PC-9 (cell line): Measurements from ENCODE around the gene KBTBD8. TPM values are rescaled to one million over a fixed set of nuclear protein-coding genes. Genes with fewer than 3 reads are reported as not detected.

Experiments
- BruUV-seq: library from RNA; stranded (reverse); fragments of 400-500 nt; replicated peaks from 2 replicates; lab custom pipeline; 2021; lab: Mats Ljungman, UMichigan
- CTCF ChIA-PET: fragments of 300-600 bp; sonication (Branson Sonifier 250); formaldehyde crosslinking; loops from one replicate; lab custom pipeline; 2022; ENCODE audit warnings: antibody characterized with exemption; lab: Charles Lee
- POLR2A ChIA-PET: fragments of 300-600 bp; sonication (Branson Sonifier 250); formaldehyde crosslinking; loops from one replicate; lab custom pipeline; 2022; ENCODE audit warnings: antibody characterized with exemption; ENCODE audit not compliant: unreplicated experiment; lab: Charles Lee
- DNase-seq, 2 experiments: peaks; one replicate each; pipeline versions ENCODE4 v3.0.0 to v3.0.0-alpha.2; 2015 to 2022; ENCODE audit warnings: mixed read lengths in 1 of 2
- H2AFZ ChIP-seq: fragments of 200-600 bp; sonication (generic); 2 replicates; pipeline ENCODE4 v1.8.1; 2017; ENCODE audit warnings: antibody characterized with exemption
- H3F3A ChIP-seq: fragments of 200-600 bp; sonication (generic); 2 replicates; pipeline ENCODE4 v1.8.1; 2017; ENCODE audit warnings: antibody characterized with exemption, mild to moderate bottlenecking, low read depth; ENCODE audit not compliant: insufficient read depth
- H3K27ac ChIP-seq: fragments of 200-600 bp; sonication (generic); 2 replicates; pipeline ENCODE4 v1.6.1; 2016; ENCODE audit warnings: mixed run types
- H3K27me3 ChIP-seq: fragments of 200-600 bp; sonication (generic); 2 replicates; pipeline ENCODE4 v1.6.1; 2016; ENCODE audit warnings: low read depth, mixed run types; ENCODE audit not compliant: insufficient read depth
- H3K36me3 ChIP-seq: fragments of 200-600 bp; sonication (generic); 2 replicates; pipeline ENCODE4 v1.6.1; 2016; ENCODE audit warnings: low read depth, mixed run types
- H3K4me1 ChIP-seq: fragments of 200-600 bp; sonication (generic); replicated peaks from 2 replicates; pipeline ENCODE4 v1.6.1; 2016; ENCODE audit warnings: mixed run types; ENCODE audit not compliant: insufficient read depth
- H3K4me2 ChIP-seq: fragments of 200-600 bp; sonication (generic); 2 replicates; pipeline ENCODE4 v1.6.1; 2017; ENCODE audit warnings: mixed run types
- H3K4me3 ChIP-seq: fragments of 200-600 bp; sonication (generic); 2 replicates; pipeline ENCODE4 v1.6.1; 2016; ENCODE audit warnings: mixed run types
- H3K79me2 ChIP-seq: fragments of 200-600 bp; sonication (generic); 2 replicates; pipeline ENCODE4 v1.6.1; 2017; ENCODE audit warnings: low read depth, mixed run types
- H3K9me2 ChIP-seq: fragments of 200-600 bp; sonication (generic); 2 replicates; pipeline ENCODE4 v1.8.1; 2017; ENCODE audit warnings: mild to moderate bottlenecking; ENCODE audit not compliant: insufficient read depth
- H3K9me3 ChIP-seq: fragments of 200-600 bp; sonication (generic); 2 replicates; pipeline ENCODE4 v1.8.1; 2016; ENCODE audit warnings: low read depth; ENCODE audit not compliant: insufficient read depth
- H4K20me1 ChIP-seq: fragments of 200-600 bp; sonication (generic); 2 replicates; pipeline ENCODE4 v1.8.1; 2017; ENCODE audit not compliant: insufficient read depth
- CTCF ChIP-seq: fragments of 200-600 bp; sonication (generic); conservative IDR thresholded peaks from 2 replicates; pipeline ENCODE4 v1.6.1; 2017; ENCODE audit warnings: mixed run types, antibody characterized with exemption, mild to moderate bottlenecking, moderate library complexity
- EZH2 ChIP-seq: fragments of 200-600 bp; sonication (generic); IDR thresholded peaks from 2 replicates; pipeline ENCODE4 v1.8.0; 2017; ENCODE audit warnings: antibody characterized with exemption, low read depth
- intact Hi-C: fragments of 100-400 bp; cut with micrococcal nuclease; formaldehyde crosslinking; loops from one replicate; pipeline ENCODE4 v1.10.0; 2022; ENCODE audit not compliant: unreplicated experiment
- total RNA-seq: library from RNA; stranded (reverse); gene quantifications from 2 replicates; pipeline ENCODE4 v1.2.3, GENCODE V29; 2021

KBTBD8 gene
- total RNA-seq, 1 experiment from 2014 or later: not detected

GRCh38 chr3:67008388-67008787 is 10.3 kb downstream of the KBTBD8 start:
- no peaks in the 10 kb centered on the region for H3K27me3 ChIP-seq
- no peak overlapping the region for H3K27ac ChIP-seq
- intact Hi-C loops: no loop called here
- H3K9me2 ChIP-seq: no peaks in the 10 kb centered on the region
- POLR2A ChIA-PET: no interaction called here
- no peak for DNase-seq
- TF ChIP-seq EZH2: no peak
- TF ChIP-seq CTCF: no peak
- H3F3A ChIP-seq: no peaks in the 10 kb centered on the region
- H4K20me1 ChIP-seq: no peaks in the 10 kb centered on the region
- H3K4me2 ChIP-seq: no peak overlapping the region
- CTCF ChIA-PET: no interaction called here
- no peaks in the 10 kb centered on the region for H3K4me1 ChIP-seq
- H3K4me3 ChIP-seq: no peak overlapping the region
- no peak overlapping the region for H2AFZ ChIP-seq
- no peaks in the 10 kb centered on the region for H3K36me3 ChIP-seq
- H3K79me2 ChIP-seq: no peaks in the 10 kb centered on the region
- no peaks in the 10 kb centered on the region for H3K9me3 ChIP-seq
- BruUV-seq: no TSS peak

DNA sequence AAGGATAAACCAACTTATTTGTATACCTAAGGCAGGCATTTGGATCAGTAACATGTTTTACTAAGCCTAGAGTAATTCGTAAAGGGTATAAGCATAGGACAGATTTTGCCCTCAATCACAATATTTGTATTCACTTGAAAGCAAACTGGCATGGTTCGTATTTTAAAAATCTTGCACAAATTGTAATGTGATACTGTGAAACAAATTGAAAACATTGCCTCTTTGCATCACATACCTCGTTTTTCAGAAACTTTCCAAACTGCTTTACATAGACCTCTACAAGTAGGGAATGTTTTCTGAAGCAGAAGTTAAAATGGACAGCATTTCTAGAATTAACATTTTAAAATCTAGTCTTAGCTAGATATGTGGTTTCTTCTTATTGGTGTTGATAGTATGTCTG is 11.6 kb downstream of the KBTBD8 start:
- H3K27me3 ChIP-seq: no peaks in the 10 kb centered on the region
- H3K4me1 ChIP-seq: no peaks in the 10 kb centered on the region
- no peak overlapping the region for H3K4me2 ChIP-seq
- H3K27ac ChIP-seq: no peak overlapping the region
- intact Hi-C loops: no loop called here
- H3F3A ChIP-seq: no peaks in the 10 kb centered on the region
- H4K20me1 ChIP-seq: no peaks in the 10 kb centered on the region
- no peak for TF ChIP-seq EZH2
- no peak for TF ChIP-seq CTCF
- CTCF ChIA-PET: interaction anchor here (0.6 kb wide), 1 partner anchor 1866 kb away, joined by 5 read pairs; no protein-coding TSS in a partner anchor
- POLR2A ChIA-PET: no interaction called here
- no peaks in the 10 kb centered on the region for H3K9me3 ChIP-seq
- no peaks in the 10 kb centered on the region for H3K36me3 ChIP-seq
- BruUV-seq: no TSS peak
- H3K79me2 ChIP-seq: no peaks in the 10 kb centered on the region
- no peak overlapping the region for H2AFZ ChIP-seq
- no peak for DNase-seq
- no peak overlapping the region for H3K4me3 ChIP-seq
- no peaks in the 10 kb centered on the region for H3K9me2 ChIP-seq

DNA sequence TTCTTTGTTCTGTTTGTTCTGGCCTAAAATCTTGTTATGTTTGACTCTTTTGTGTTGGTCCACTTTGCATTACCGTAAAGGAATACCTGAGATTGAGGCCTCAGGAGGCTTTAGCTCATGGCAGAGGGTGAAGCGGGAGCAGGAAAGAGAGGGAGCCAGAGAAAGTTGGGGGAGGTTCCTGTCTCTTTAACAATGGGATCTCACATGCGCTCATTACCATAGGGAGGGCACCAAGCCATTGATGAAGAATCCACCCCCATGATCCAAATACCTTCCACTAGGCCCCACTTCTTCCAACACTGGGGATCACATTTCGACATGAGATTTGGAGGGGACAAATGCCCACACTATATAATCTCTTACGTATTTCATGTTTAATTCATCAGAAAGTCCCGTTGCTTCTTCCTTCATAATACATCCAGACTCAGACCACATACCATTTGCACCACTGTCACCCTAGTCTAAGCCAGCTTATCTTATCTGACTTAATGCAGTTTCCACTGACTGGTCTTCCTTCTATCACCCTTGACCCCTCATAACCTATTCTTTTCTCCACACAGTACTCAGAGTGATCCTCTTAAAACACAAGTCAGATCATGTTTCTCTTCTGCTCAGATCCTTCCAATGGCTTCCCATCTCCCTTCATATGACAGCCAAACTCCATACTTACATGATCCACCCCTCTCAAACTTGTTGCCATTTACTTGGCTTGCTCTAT is 13.5 kb downstream of the KBTBD8 start:
- no peak overlapping the region for H3K4me2 ChIP-seq
- no peaks in the 10 kb centered on the region for H3K9me2 ChIP-seq
- H3K27ac ChIP-seq: no peak overlapping the region
- TF ChIP-seq EZH2 (no peak), CTCF (no peak)
- DNase-seq: no peak
- no peaks in the 10 kb centered on the region for H3K9me3 ChIP-seq
- H3F3A ChIP-seq: no peaks in the 10 kb centered on the region
- BruUV-seq: no TSS peak
- intact Hi-C loops: no loop called here
- ChIA-PET CTCF (no interaction called here), POLR2A (no interaction called here)
- no peak overlapping the region for H3K4me3 ChIP-seq
- H2AFZ ChIP-seq: no peak overlapping the region
- no peaks in the 10 kb centered on the region for H3K27me3 ChIP-seq
- H3K4me1 ChIP-seq: no peaks in the 10 kb centered on the region
- H3K36me3 ChIP-seq: no peaks in the 10 kb centered on the region
- no peaks in the 10 kb centered on the region for H3K79me2 ChIP-seq
- H4K20me1 ChIP-seq: no peaks in the 10 kb centered on the region
